Measurements from ENCODE around the gene CUEDC1.
A peak's percentile ranks its signal among the peaks of the same experiment; 100 is the strongest.
"Not testable (repeated sequence)": the region's sequence is repeated elsewhere in the genome, so short reads cannot be mapped to it uniquely, and the experiment has no call there.

Gene CUEDC1

GRCh38 chr17:57861000-57861789 lies 94.0 kb downstream of the CUEDC1 start:
- DNase-seq (ENCODE audit: low read depth): peak; percentile 41

GRCh38 chr17:57860414-57860999 lies 94.7 kb downstream of the CUEDC1 start:
- DNase-seq (ENCODE audit: low read depth): no peak

- no peak for DNase-seq (ENCODE audit: low read depth)
Measured at GRCh38 chr17:57859601-57860413, 95.4 kb downstream of the CUEDC1 start.

GRCh38 chr17:57858838-57859237 lies 96.4 kb downstream of the CUEDC1 start:
- no peak for DNase-seq (ENCODE audit: low read depth)

GRCh38 chr17:57856792-57857620 lies 98.2 kb downstream of the CUEDC1 start:
- DNase-seq (ENCODE audit: low read depth): no peak

- no peak for DNase-seq (ENCODE audit: low read depth)
Measured at GRCh38 chr17:57855391-57856035, 99.7 kb downstream of the CUEDC1 start.

- DNase-seq (ENCODE audit: low read depth): no peak
Measured at GRCh38 chr17:57853695-57854094, 101.5 kb downstream of the CUEDC1 start.

GRCh38 chr17:57852955-57853328 lies 102.3 kb downstream of the CUEDC1 start:
- no peak for DNase-seq (ENCODE audit: low read depth)

GRCh38 chr17:57852092-57852954 lies 102.9 kb downstream of the CUEDC1 start:
- DNase-seq (ENCODE audit: low read depth): no peak

GRCh38 chr17:57849874-57850754 lies 105.1 kb downstream of the CUEDC1 start, which contains the start of gene MRPS23:
TSS of gene MRPS23 (minus strand) at chr17:57850044. CDS start at chr17:57850010, 34 bp downstream.
- DNase-seq (ENCODE audit: low read depth): peak; percentile 98

GRCh38 chr17:57849163-57849873 lies 105.9 kb downstream of the CUEDC1 start:
- DNase-seq (ENCODE audit: low read depth): no peak

- DNase-seq (ENCODE audit: low read depth): not testable (repeated sequence)
Measured at GRCh38 chr17:57846056-57846945, 108.9 kb downstream of the CUEDC1 start.

- no peak for DNase-seq (ENCODE audit: low read depth)
Measured at GRCh38 chr17:57842280-57842679, 112.9 kb downstream of the CUEDC1 start.

- DNase-seq (ENCODE audit: low read depth): no peak
Measured at GRCh38 chr17:57839571-57839923, 115.7 kb downstream of the CUEDC1 start.

- no peak for DNase-seq (ENCODE audit: low read depth)
Measured at GRCh38 chr17:57838857-57839570, 116.2 kb downstream of the CUEDC1 start.

- no peak for DNase-seq (ENCODE audit: low read depth)
Measured at GRCh38 chr17:57838453-57838852, 116.8 kb downstream of the CUEDC1 start.

- no peak for DNase-seq (ENCODE audit: low read depth)
Measured at GRCh38 chr17:57835333-57835900, 119.8 kb downstream of the CUEDC1 start.

Data from EH (cell line).